ENCODE results near the gene SLA2. TPM values are rescaled to one million over a fixed set of nuclear protein-coding genes. Genes with fewer than 3 reads are reported as not detected.

The SLA2 gene
- total RNA-seq, 1 donor from 2014 or later, result 0.18 TPM

DNA sequence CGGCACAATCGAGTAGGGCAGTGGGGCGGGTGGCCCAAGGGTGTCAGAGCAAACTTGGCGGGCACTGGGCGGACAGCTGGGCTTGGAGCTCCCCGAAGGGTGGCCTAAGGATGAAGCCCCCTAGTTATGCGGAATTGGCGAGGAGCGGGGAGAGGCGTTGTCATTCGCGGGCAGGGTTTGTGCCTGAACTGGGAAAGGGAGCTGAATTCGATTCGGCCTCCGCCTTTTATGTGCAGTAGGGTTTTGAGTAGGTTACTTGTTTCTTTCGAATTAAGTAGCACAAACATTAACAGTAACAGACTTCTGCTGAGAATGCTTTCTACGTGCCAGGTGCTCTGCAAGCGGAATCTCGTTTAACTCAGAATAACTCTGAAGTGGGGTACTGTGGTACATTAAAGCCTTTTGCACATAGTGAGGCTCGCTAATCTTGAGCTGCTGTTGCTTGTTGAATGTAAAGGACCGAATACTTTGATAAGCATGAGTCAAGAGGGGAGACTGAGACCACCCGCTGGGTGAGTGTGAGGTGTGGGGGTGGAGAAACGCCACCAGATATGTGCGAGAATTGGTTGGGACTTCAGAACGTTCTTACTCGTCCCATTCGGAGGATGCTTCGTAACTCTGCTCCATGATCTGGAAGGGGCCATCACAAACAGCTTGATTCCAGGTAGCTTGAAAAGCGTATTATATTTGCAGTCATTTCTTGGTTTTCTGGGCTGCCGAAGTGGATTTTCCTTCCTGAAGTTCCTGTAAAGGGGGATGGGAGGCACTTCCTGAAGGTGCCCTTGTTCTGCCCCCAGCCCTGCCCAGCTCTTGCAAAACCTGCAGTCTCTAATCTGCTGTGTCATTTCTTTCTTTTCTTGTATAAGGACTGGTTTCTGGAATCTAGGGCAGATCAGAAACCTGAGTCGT, 39.6 kb downstream of the SLA2 start:
- TF ChIP-seq, protein P1, sequence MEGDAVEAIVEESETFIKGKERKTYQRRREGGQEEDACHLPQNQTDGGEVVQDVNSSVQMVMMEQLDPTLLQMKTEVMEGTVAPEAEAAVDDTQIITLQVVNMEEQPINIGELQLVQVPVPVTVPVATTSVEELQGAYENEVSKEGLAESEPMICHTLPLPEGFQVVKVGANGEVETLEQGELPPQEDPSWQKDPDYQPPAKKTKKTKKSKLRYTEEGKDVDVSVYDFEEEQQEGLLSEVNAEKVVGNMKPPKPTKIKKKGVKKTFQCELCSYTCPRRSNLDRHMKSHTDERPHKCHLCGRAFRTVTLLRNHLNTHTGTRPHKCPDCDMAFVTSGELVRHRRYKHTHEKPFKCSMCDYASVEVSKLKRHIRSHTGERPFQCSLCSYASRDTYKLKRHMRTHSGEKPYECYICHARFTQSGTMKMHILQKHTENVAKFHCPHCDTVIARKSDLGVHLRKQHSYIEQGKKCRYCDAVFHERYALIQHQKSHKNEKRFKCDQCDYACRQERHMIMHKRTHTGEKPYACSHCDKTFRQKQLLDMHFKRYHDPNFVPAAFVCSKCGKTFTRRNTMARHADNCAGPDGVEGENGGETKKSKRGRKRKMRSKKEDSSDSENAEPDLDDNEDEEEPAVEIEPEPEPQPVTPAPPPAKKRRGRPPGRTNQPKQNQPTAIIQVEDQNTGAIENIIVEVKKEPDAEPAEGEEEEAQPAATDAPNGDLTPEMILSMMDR (IDR thresholded peaks at IDR 0.05; ENCODE audit: unreplicated experiment), result no peak
- no peaks in the 10 kb centered on the region for H3K9me3 Mint-ChIP-seq
- H3K27me3 Mint-ChIP-seq (ENCODE audit: low read depth), result peaks cover 2% of the 10 kb centered on the region
- peak overlapping the region; percentile 92 for H3K27ac Mint-ChIP-seq
- peaks cover 16% of the 10 kb centered on the region for H3K4me1 Mint-ChIP-seq
- peak overlapping the region; percentile 98 for H3K4me3 Mint-ChIP-seq
- no peak for DNase-seq (ENCODE audit: low spot score in 2 of 2, unreplicated experiment in 2 of 2)
- H3K36me3 Mint-ChIP-seq, result peaks cover 3% of the 10 kb centered on the region

DNA sequence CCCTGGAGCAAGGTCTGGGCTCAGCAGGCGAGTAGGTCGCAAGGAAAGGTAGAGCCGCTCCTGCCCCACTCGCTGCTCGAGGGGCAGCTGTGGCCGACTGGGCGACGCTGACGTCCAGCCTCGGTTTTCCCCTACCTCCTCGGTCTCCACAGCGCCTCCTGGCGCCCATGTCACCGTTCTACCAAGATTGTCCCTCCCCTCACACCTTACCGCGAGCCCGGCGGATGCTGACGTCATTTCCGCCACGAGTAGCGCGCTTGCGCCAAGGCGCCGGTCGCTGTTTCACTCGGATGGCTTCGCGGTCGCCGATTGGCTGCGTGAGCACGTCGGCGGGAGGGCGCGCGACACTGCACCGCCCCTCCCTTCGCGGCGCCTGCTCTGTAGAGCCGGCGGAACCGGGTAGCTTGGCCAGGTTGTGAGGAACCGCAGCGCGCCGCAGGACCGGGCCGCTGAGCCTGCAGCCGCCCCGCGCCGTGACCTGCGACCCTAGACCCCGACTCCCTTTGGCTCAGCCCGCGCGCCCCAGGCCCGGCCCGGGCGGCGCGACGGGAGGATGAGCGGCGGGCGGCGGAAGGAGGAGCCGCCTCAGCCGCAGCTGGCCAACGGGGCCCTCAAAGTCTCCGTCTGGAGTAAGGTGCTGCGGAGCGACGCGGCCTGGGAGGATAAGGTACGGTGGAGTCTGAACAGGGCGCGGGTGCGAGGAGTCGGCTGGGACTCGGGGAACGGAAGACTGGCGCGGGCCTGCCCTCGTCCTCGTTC, 40.4 kb downstream of the SLA2 start, which contains the start of gene RAB5IF:
RAB5IF (plus strand) TSS at position 381 of the 759 bp plus-strand sequence; CDS start at position 554, 173 bp downstream.
- Mint-ChIP-seq H3K36me3 (peaks cover under 1% of the 10 kb centered on the region), H3K27ac (peak within 1 kb of the TSS; percentile 93), H3K27me3 (ENCODE audit: low read depth) (peaks cover 2% of the 10 kb centered on the region), H3K4me3 (peak within 1 kb of the TSS; percentile 98), H3K4me1 (peaks cover 16% of the 10 kb centered on the region), H3K9me3 (no peaks in the 10 kb centered on the region)
- DNase-seq (ENCODE audit: low spot score in 2 of 2, unreplicated experiment in 2 of 2), result peak; percentile 98 to 99
- TF ChIP-seq, protein P1 (IDR thresholded peaks at IDR 0.05; ENCODE audit: unreplicated experiment), result peak; percentile 88

DNA sequence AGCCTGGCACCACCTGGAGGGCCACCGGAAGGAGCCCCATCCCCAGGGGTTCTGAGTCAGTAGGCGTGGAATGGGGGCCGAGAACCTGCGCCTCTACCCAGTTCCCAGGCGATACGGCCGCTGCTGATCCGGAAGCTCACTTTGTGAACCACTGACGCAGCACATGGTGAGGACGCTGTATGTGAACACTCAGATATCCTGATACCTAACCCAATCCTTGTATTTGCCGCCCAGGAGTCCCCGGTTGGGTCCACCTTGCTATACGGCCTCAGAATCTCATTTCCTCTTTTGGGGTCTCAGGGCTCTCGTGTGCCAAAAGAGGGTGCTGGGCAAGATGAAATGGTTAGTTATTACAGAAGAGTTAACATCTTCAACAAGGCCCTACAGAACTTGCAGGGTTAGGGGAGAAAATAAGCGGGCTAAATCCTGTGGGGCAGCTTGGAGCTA, 41.0 kb downstream of the SLA2 start:
- peak overlapping the region; percentile 98 for H3K4me3 Mint-ChIP-seq
- H3K4me1 Mint-ChIP-seq, result peaks cover 16% of the 10 kb centered on the region
- DNase-seq (ENCODE audit: low spot score in 2 of 2, unreplicated experiment in 2 of 2), result no peak
- peaks cover 2% of the 10 kb centered on the region for H3K27me3 Mint-ChIP-seq (ENCODE audit: low read depth)
- H3K27ac Mint-ChIP-seq, result peak overlapping the region; percentile 93
- H3K9me3 Mint-ChIP-seq, result no peaks in the 10 kb centered on the region
- no peaks in the 10 kb centered on the region for H3K36me3 Mint-ChIP-seq
- TF ChIP-seq, protein P1 (IDR thresholded peaks at IDR 0.05; ENCODE audit: unreplicated experiment), result no peak

DNA sequence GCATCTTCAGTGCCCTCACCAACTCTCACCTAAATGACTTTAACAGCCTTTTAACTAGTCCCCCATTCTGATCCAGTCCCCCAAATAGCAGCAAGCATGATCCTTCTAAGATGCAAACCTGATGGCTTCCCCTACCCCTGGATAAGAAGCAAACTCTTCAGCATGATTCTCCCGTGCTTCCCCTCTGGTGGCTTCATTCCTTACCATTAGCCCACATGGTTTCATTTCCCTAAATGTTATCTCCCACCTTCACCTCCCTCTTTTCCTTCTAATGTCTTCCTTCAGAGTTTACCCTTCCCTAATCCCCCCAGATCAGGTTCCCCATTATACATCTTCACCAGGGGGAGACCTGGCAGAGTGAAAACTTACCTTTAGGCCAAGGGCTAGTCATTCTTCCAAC, 44.5 kb downstream of the SLA2 start:
- Mint-ChIP-seq H3K4me3 (no peak overlapping the region), H3K4me1 (peaks cover 16% of the 10 kb centered on the region), H3K36me3 (no peaks in the 10 kb centered on the region), H3K9me3 (no peaks in the 10 kb centered on the region), H3K27me3 (ENCODE audit: low read depth) (peaks cover 2% of the 10 kb centered on the region), H3K27ac (no peak overlapping the region)
- TF ChIP-seq, protein P1 (IDR thresholded peaks at IDR 0.05; ENCODE audit: unreplicated experiment), result no peak
- DNase-seq (ENCODE audit: low spot score in 2 of 2, unreplicated experiment in 2 of 2), result no peak

DNA sequence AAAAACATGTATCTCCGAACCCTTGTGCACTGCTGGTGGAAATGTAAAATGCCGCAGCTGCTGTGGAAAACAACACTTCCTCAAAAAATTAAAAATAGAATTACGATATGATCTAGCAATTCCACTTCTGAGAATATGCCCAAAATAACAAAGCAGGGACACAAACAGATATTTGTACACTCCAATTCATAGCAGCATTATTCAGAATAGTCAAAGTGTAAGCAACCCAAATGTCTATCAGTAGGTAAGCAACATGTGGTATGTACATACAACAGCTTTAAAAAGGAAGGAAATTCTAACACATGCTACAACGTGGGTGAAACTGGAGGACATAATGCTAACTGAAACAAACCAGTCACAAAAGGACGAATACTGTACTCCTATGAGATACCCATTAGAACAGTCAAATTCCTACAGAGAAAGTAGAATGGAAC, 46.1 kb downstream of the SLA2 start:
- Mint-ChIP-seq H3K36me3 (peaks cover 3% of the 10 kb centered on the region), H3K4me1 (peaks cover 9% of the 10 kb centered on the region), H3K9me3 (no peaks in the 10 kb centered on the region), H3K4me3 (no peak overlapping the region), H3K27me3 (ENCODE audit: low read depth) (no peaks in the 10 kb centered on the region), H3K27ac (no peak overlapping the region)
- DNase-seq (ENCODE audit: low spot score in 2 of 2, unreplicated experiment in 2 of 2), result no peak
- TF ChIP-seq, protein P1 (IDR thresholded peaks at IDR 0.05; ENCODE audit: unreplicated experiment), result no peak

Data from mesothelial cell of epicardium (in vitro differentiated cells).